Activated naive CD8-positive, alpha-beta T cell (primary cell): ENCODE measurements around the gene PCARE.

ENCODE experiments used
- H3K27ac Mint-ChIP-seq: one replicate; pipeline ENCODE4 v1.8.0; 2021; ENCODE audit warnings: mixed read lengths
- H3K27me3 Mint-ChIP-seq: one replicate; pipeline ENCODE4 v1.8.0; 2021; ENCODE audit warnings: mixed read lengths
- H3K36me3 Mint-ChIP-seq: one replicate; pipeline ENCODE4 v1.8.0; 2021; ENCODE audit warnings: mixed read lengths
- H3K4me1 Mint-ChIP-seq: one replicate; pipeline ENCODE4 v1.8.0; 2021; ENCODE audit warnings: low read depth, mixed read lengths
- H3K4me3 Mint-ChIP-seq: one replicate; pipeline ENCODE4 v1.8.0; 2021; ENCODE audit warnings: mild to moderate bottlenecking, mixed read lengths
- H3K9me3 Mint-ChIP-seq: one replicate; pipeline ENCODE4 v1.8.0; 2021; ENCODE audit warnings: low read depth, mixed read lengths

PCARE gene

DNA sequence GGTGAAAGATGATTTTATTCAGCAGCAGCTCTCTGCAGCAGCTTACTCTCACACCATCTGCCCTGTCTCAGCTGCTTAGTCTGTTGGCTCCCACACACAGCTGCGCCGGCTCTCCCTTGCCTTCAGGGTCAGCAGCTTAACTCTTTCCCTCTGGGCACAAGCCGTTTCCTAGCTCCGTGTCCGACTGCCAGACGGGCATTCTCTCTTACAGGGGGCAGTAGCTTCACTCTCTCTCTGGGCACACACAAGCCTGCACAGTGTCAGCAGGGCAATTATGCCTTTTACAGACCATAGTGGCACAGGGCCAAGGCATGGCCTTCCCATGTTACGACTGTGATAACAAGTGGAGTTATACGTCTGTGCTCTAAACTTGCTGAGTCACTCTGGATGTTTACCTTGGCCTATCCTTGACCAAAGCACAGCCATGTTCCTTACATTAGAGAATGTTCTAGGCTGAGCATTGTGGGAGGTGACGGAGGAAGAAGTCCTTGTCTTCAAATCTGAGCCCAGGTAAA lies 31.7 kb downstream of the PCARE start:
- Mint-ChIP-seq H3K4me3 (no peak overlapping the region), H3K36me3 (no peaks in the 10 kb centered on the region), H3K4me1 (no peaks in the 10 kb centered on the region), H3K9me3 (no peaks in the 10 kb centered on the region), H3K27ac (no peak overlapping the region), H3K27me3 (no peaks in the 10 kb centered on the region)

- Mint-ChIP-seq H3K9me3 (no peaks in the 10 kb centered on the region), H3K27me3 (no peaks in the 10 kb centered on the region), H3K36me3 (no peaks in the 10 kb centered on the region), H3K4me1 (no peaks in the 10 kb centered on the region), H3K27ac (no peak overlapping the region), H3K4me3 (no peak overlapping the region)
Observed at GRCh38 chr2:29041161-29041660, 33.1 kb downstream of the PCARE start.

DNA sequence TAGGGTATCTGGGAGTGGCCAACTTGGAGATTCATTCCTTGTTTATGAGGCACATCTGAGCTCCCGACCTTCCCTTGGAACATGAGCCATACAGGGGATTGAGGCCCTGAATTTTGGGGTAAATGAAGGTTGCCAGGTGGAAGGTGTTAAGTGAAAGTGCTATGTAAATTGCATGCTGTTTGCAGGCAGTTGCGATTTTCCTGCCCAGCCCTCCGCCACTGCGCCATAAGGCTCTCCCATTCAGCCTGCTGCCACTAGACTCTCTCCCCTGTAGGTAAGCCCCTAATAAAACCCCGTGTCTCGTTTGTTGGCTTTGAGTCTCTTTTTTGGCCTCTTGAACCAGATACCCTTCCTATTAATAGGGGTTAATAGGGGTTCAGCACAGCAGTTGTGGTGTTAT lies 33.8 kb downstream of the PCARE start:
- Mint-ChIP-seq H3K9me3 (no peaks in the 10 kb centered on the region), H3K36me3 (peaks cover 2% of the 10 kb centered on the region), H3K27me3 (no peaks in the 10 kb centered on the region), H3K27ac (no peak overlapping the region), H3K4me3 (no peak overlapping the region), H3K4me1 (no peaks in the 10 kb centered on the region)

GRCh38 chr2:29039718-29040480 lies 34.4 kb downstream of the PCARE start:
- H3K27me3 Mint-ChIP-seq, result no peaks in the 10 kb centered on the region
- H3K4me3 Mint-ChIP-seq, result no peak overlapping the region
- H3K27ac Mint-ChIP-seq, result no peak overlapping the region
- H3K36me3 Mint-ChIP-seq, result peaks cover 2% of the 10 kb centered on the region
- H3K9me3 Mint-ChIP-seq, result no peaks in the 10 kb centered on the region
- H3K4me1 Mint-ChIP-seq, result peaks cover 4% of the 10 kb centered on the region

- Mint-ChIP-seq H3K9me3 (no peaks in the 10 kb centered on the region), H3K27me3 (no peaks in the 10 kb centered on the region), H3K27ac (no peak overlapping the region), H3K4me3 (no peak overlapping the region), H3K36me3 (peaks cover 2% of the 10 kb centered on the region), H3K4me1 (peaks cover 10% of the 10 kb centered on the region)
Observed at GRCh38 chr2:29035016-29035745, 39.1 kb downstream of the PCARE start.

DNA sequence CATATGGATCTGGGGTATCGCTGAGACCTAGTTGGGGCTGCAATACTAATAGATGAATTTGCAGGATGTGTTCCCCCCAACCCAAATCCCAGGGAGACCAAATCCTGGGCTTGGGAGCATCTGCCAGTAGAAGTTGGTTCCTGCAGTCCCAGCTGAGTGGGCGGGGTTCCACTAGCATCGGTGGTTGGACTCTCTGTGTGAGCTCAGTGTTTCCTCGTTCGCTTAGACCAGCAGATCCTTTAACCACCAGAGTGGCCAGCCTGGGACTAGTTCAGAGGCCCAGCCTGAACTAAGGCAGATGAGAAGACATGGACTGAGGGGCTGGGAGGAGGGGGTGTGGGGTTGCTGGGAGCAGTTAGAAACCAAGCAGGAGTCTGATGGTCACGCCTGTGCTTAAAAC lies 40.7 kb downstream of the PCARE start:
- Mint-ChIP-seq H3K36me3 (peaks cover 2% of the 10 kb centered on the region), H3K27ac (no peak overlapping the region), H3K4me3 (no peak overlapping the region), H3K9me3 (no peaks in the 10 kb centered on the region), H3K27me3 (no peaks in the 10 kb centered on the region), H3K4me1 (peaks cover 10% of the 10 kb centered on the region)

DNA sequence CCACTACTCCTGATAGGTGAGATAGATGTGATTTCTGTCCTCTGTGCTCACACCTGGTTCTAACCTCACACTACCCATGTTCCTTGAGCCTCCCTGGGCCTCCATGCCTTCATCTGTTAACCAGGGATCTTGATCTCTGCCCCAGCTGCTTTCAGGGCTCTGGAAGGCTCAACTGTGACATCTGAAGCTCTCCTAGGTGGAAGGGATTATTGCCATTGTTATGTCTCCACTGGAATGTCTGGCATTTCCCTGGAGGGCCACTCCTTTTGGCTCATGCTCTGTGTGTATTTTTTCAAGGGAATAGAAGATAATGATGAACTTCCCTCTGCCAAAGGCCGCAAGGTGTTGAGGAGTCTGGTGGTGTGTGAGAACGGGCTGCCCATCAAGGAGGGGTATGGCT lies 41.2 kb downstream of the PCARE start:
- no peak overlapping the region for H3K4me3 Mint-ChIP-seq
- H3K27ac Mint-ChIP-seq, result no peak overlapping the region
- H3K36me3 Mint-ChIP-seq, result peaks cover 2% of the 10 kb centered on the region
- H3K9me3 Mint-ChIP-seq, result no peaks in the 10 kb centered on the region
- H3K4me1 Mint-ChIP-seq, result peaks cover 10% of the 10 kb centered on the region
- H3K27me3 Mint-ChIP-seq, result no peaks in the 10 kb centered on the region

DNA sequence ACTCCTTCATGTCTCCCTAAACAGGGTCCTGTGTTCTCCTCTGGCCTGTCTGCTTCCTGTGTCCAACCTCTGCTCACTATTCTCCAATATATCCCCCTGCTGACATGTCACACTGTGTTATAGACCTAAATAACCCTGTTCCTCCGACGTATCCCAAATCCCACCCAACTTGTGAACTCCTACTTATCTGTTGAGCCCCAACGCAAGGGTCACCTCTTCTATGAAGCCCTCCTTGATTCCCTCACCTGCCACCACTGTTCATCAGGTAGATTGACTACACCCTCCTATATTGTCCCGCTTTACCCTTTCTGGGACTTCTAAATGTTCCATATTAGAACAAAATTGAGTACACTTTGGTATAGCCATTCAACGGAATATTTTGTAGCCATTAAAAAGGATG lies 42.1 kb downstream of the PCARE start:
- Mint-ChIP-seq H3K27me3 (no peaks in the 10 kb centered on the region), H3K27ac (no peak overlapping the region), H3K36me3 (peaks cover 2% of the 10 kb centered on the region), H3K4me3 (no peak overlapping the region), H3K9me3 (no peaks in the 10 kb centered on the region), H3K4me1 (peaks cover 10% of the 10 kb centered on the region)

DNA sequence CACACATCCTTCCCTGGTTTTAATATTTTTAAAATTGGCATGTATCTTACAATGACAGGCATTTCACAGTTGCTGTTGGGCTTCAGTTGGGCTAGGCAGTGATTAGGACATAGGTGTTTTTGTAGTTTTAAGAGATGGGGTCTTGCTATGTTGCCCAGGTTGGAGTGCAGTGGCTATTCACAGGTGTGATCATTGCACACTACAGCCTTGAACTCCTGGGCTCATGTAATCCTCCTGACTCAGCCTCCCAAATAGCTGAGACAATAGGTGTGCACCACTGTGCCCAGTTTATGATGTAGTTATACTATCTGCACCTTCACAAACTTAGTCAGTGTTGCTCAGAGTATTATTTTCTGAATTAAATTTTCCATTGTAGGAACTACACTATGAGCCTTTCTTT lies 43.3 kb downstream of the PCARE start:
- Mint-ChIP-seq H3K9me3 (no peaks in the 10 kb centered on the region), H3K36me3 (peaks cover 2% of the 10 kb centered on the region), H3K27me3 (no peaks in the 10 kb centered on the region), H3K27ac (no peak overlapping the region), H3K4me3 (no peak overlapping the region), H3K4me1 (peaks cover 10% of the 10 kb centered on the region)

DNA sequence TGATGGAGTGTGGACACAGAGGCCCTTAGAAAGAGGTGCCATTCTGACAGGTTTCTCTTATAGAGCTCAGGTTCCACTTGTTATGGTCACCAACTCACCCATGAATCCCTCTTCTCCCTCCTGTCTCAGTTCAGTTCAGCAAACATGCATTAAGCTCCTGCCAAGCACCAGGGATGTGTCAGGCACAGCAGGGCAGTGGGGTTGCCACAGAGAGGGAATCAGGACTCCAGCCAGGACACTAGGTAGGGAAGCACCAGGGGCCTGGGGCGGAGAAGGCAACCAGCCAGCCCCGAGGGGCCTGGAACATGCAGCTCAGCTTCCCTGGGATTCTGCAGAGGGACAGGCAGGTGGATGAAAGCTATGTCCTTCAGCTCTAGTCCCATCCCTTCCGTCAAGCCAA lies 48.6 kb downstream of the PCARE start:
- Mint-ChIP-seq H3K9me3 (no peaks in the 10 kb centered on the region), H3K27ac (no peak overlapping the region), H3K27me3 (no peaks in the 10 kb centered on the region), H3K36me3 (no peaks in the 10 kb centered on the region), H3K4me1 (no peaks in the 10 kb centered on the region), H3K4me3 (no peak overlapping the region)

GRCh38 chr2:29024882-29025430 lies 49.4 kb downstream of the PCARE start:
- H3K4me1 Mint-ChIP-seq, result no peaks in the 10 kb centered on the region
- H3K9me3 Mint-ChIP-seq, result no peaks in the 10 kb centered on the region
- no peak overlapping the region for H3K4me3 Mint-ChIP-seq
- H3K36me3 Mint-ChIP-seq, result no peaks in the 10 kb centered on the region
- H3K27ac Mint-ChIP-seq, result no peak overlapping the region
- H3K27me3 Mint-ChIP-seq, result no peaks in the 10 kb centered on the region

DNA sequence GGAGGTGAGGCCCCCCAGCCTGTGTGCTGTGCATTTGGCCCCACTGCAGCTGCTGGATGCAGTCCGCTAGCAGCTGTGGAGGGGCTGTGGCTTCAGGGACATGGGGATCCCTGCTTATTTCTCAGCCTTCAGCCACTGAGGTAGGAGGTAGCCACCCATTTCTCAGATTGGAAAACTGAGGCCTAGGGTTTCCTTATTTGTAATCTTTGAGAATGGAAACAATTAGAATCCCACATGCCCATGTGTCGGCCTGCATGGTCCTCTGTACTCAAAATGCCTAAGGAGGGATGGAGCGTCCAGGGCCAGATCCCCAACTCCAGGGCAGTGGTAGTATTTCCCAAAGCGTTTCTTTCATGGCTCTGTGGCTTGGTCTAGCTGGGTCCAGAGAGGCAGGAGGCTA lies 51.1 kb downstream of the PCARE start:
- Mint-ChIP-seq H3K27ac (no peak overlapping the region), H3K4me1 (no peaks in the 10 kb centered on the region), H3K9me3 (no peaks in the 10 kb centered on the region), H3K36me3 (no peaks in the 10 kb centered on the region), H3K4me3 (no peak overlapping the region), H3K27me3 (no peaks in the 10 kb centered on the region)

- Mint-ChIP-seq H3K4me3 (no peak overlapping the region), H3K9me3 (no peaks in the 10 kb centered on the region), H3K4me1 (peaks cover 1% of the 10 kb centered on the region), H3K36me3 (no peaks in the 10 kb centered on the region), H3K27me3 (no peaks in the 10 kb centered on the region), H3K27ac (no peak overlapping the region)
Observed at GRCh38 chr2:29022679-29023078, 51.6 kb downstream of the PCARE start.

GRCh38 chr2:29021886-29022285 lies 52.4 kb downstream of the PCARE start:
- Mint-ChIP-seq H3K4me1 (peaks cover 3% of the 10 kb centered on the region), H3K4me3 (no peak overlapping the region), H3K36me3 (no peaks in the 10 kb centered on the region), H3K27me3 (no peaks in the 10 kb centered on the region), H3K9me3 (no peaks in the 10 kb centered on the region), H3K27ac (no peak overlapping the region)

- Mint-ChIP-seq H3K4me1 (peaks cover 43% of the 10 kb centered on the region), H3K4me3 (no peak overlapping the region), H3K9me3 (no peaks in the 10 kb centered on the region)
Observed at GRCh38 chr2:29017716-29018435, 56.4 kb downstream of the PCARE start.

More at GRCh38 chr2:29017716-29018435, 56.4 kb downstream of the PCARE start:
- Mint-ChIP-seq H3K36me3 (no peaks in the 10 kb centered on the region), H3K27me3 (no peaks in the 10 kb centered on the region), H3K27ac (no peak overlapping the region)
